Activated CD4-positive, CD25-positive, alpha-beta regulatory T cell treated with anti-CD3 and anti-CD28 coated beads, Interleukin-2, amount 50 U/mL, for 24 hours (primary cell): ENCODE results near the gene SNAPC4.

Experiments used
- ATAC-seq, 2 donors: fragments of 150-1000 bp; cut with Tn5 transposase; one replicate each; pipeline ENCODE4 v1.10.0; 2021; ENCODE audit warnings: mild to moderate bottlenecking in 1 of 2, moderate library complexity in 1 of 2

The SNAPC4 gene

GRCh38 chr9:136367296-136368145 lies 32.4 kb downstream of the SNAPC4 start:
- no peak for ATAC-seq

- no peak for ATAC-seq
These were observed 33.1 kb downstream of the SNAPC4 start for GRCh38 chr9:136366826-136367225.

- no peak for ATAC-seq
These were observed 34.2 kb downstream of the SNAPC4 start for GRCh38 chr9:136365775-136366222.

- ATAC-seq, result no peak
These were observed 34.8 kb downstream of the SNAPC4 start for GRCh38 chr9:136364942-136365774.

- no peak for ATAC-seq
These were observed 35.8 kb downstream of the SNAPC4 start for GRCh38 chr9:136363949-136364748.

DNA sequence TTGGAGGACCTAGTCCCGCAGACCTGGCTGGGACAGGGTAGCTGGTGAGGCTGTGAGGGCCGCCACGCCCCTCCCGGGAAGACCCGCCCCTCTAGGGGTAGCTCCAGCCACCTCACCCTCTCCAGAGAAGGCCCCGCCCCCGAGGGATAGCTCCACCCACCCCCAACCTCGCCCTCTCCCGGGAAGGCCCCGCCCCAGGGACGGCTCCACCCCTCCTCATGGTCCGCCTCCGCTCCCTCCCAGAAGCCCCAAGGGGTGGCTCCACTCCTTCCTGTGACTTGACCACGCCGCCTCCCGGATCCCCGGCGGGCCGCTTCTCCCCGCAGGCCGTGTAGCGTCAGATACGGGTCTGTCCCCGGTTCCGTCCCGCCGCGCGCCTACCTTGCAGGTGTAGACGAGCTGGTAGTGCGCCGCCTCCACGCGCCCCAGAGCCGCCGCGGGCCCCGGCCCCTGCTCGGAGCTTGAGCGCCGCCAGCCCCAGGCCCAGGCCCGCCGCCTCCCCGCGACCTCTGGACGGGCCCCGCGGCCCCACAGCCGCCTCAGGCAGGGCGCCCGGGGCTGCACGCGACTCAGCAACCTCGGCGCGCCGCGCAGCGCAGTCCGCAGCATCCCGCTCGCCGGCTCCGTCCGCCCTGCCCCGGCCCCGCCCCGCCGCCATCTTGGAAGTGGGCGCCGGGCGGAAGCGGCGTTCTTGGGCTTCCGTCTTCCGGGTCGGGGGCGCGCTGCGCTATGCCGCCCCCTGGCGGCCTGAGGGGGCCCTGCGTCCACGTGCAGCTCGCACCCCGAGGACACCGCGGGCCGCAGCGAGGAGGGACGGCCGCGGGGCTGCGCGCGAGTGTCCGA lies 36.6 kb downstream of the SNAPC4 start, which contains the start of gene DNLZ:
Gene DNLZ, minus strand, starts transcription at position 639 of the 843 bp plus-strand sequence. Its CDS starts 30 bp downstream, at position 609.
- peak; percentile 85 to 89 for ATAC-seq

- no peak for ATAC-seq
These were observed 37.6 kb downstream of the SNAPC4 start for GRCh38 chr9:136362450-136362784.

DNA sequence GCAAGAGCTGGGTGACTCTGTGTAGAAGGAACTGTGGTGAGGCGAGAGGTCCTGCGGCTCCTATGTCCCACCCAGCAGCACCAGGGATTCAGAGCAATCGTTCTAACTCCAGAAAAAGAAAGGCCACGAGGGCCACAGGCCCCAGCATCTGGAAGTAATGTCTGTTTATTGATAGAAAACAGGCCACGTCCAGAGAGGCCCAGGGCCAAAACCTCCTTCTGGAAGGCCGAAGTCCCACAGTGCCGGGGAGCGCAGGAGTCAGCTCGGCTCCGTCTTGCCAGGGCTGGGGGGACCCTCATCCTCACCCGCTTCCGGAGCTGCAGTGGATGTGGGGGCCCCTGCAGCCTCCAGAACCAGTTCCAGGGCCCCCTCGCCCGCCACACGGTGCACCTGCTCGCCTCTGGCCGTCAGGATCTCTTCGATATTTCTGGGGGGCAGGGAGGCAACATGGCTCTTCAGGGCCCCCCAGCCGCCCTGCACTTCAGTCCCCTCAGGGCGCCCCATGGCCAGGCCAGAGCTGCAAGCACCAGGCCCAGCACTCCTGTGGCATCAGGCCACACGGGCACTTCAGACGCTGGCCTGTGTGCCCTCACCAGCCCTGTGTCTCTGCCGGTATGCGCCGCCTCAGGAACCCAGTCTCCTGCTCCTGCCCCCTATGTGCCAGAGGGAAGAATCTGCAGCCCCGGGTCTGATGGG lies 38.1 kb downstream of the SNAPC4 start:
- ATAC-seq, result no peak

DNA sequence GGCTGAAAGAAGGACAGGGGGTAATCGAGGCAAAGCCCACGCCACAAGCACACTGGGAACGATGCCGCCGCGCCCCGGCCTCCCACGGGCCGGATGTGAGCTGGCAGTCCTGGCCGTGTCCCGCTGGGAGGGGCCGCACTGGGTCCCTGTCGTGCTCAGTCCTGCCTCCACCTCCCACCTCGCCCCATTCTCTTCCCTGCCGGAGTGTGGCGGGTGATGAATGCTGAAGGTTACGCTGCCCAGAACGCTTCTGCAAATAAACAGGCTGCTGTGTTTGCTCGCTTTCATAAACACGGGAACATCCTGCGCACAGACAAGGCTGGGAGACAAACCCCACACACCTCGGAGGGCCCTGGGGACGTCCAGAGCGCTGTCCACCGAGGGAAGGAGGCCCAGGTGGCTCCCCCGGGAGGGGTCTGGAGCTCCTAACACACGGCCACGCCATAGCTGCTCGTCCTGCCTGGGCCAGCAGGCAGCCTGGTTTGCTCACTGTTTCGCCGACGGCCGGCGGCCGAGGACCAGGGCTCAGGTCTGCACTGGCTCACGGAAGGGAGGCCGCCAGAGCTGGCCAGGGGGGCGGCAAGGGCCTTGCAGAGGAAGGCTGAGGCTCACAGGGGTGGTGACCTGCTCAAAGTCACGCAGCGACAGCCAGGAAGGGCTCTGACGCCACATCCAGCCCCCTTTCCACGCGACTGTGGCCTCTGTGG lies 38.8 kb downstream of the SNAPC4 start:
- ATAC-seq, result no peak

- ATAC-seq, result no peak
These were observed 39.9 kb downstream of the SNAPC4 start for GRCh38 chr9:136359774-136360718.

- ATAC-seq, result no peak
These were observed 41.1 kb downstream of the SNAPC4 start for GRCh38 chr9:136358888-136359287.

GRCh38 chr9:136358016-136358415 lies 42.0 kb downstream of the SNAPC4 start:
- no peak for ATAC-seq

GRCh38 chr9:136357202-136357725 lies 42.7 kb downstream of the SNAPC4 start:
- no peak for ATAC-seq

- ATAC-seq, result no peak
These were observed 44.1 kb downstream of the SNAPC4 start for GRCh38 chr9:136355616-136356557.

- no peak for ATAC-seq
These were observed 45.3 kb downstream of the SNAPC4 start for GRCh38 chr9:136354592-136355085.

DNA sequence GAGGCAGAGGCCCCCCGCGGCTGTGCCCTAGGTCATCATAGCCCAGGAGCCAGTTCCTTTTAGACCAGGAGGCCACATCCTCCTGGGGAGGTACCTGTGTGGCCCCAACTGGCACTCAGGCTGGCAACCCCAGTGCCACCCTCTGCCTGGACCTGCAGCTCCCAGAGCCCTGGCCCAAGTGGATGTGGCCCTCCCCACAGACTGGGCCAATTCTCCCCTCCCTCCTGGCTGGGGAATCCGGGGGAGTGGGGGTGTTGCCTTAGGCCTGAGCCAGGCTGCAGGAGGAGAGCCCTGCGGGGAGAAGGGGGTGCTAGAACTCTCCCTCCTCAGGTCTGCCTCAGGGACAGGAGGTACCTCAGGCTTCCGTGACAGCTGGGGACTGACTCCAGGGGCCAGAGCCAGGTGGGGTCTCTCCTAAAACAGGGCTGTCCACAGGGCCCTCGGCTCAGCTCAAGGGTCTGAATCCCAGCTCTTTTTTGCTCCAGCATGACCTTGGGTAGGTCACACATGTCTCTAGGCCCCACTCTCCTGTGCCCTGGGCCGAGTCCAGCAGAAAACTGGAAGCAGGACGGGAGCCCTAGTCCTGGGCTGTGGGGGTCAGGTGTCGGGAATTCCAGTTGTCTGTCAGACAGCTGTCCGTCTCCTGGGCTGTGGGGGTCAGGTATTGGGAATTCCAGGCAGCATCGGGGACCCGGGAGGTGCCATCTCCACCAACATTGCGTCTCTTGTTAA lies 46.0 kb downstream of the SNAPC4 start:
- no peak for ATAC-seq

- ATAC-seq, result no peak
These were observed 46.9 kb downstream of the SNAPC4 start for GRCh38 chr9:136353088-136353487.
